AG10803 (cell line): ENCODE results near the gene GPR4.

Experiments
- DNase-seq: peaks from one replicate; pipeline ENCODE4 v3.0.0; 2010; ENCODE audit warnings: low read depth
- H3K4me3 ChIP-seq: 2 replicates; pipeline ENCODE4 v1.5.1; 2011; ENCODE audit warnings: mild to moderate bottlenecking, low read length, control low read depth
- CTCF ChIP-seq: conservative IDR thresholded peaks from 2 replicates; pipeline ENCODE4 v1.5.1; 2011; ENCODE audit warnings: mild to moderate bottlenecking, low read length, control low read depth, inconsistent platforms

Gene GPR4

GRCh38 chr19:45593520-45593919 lies 8.5 kb downstream of the GPR4 start:
- H3K4me3 ChIP-seq, result no peak overlapping the region
- no peak for TF ChIP-seq CTCF

GRCh38 chr19:45592366-45592765 lies 9.6 kb downstream of the GPR4 start:
- no peak for TF ChIP-seq CTCF
- no peak overlapping the region for H3K4me3 ChIP-seq
- no peak for DNase-seq

More at GRCh38 chr19:45593520-45593919, 8.5 kb downstream of the GPR4 start:
- no peak for DNase-seq

- H3K4me3 ChIP-seq, result no peak overlapping the region
- no peak for DNase-seq
- no peak for TF ChIP-seq CTCF
These were observed 10.4 kb downstream of the GPR4 start for GRCh38 chr19:45591638-45592005.

GRCh38 chr19:45591004-45591637 lies 10.9 kb downstream of the GPR4 start:
- H3K4me3 ChIP-seq, result no peak overlapping the region
- TF ChIP-seq CTCF, result peak; percentile 39
- no peak for DNase-seq

- no peak overlapping the region for H3K4me3 ChIP-seq
- no peak for DNase-seq
- TF ChIP-seq CTCF, result no peak
These were observed 11.6 kb downstream of the GPR4 start for GRCh38 chr19:45590300-45591003.

- no peak for DNase-seq
- H3K4me3 ChIP-seq, result no peak overlapping the region
- no peak for TF ChIP-seq CTCF
These were observed 12.2 kb downstream of the GPR4 start for GRCh38 chr19:45589768-45590167.

- H3K4me3 ChIP-seq, result no peak overlapping the region
- no peak for DNase-seq
- no peak for TF ChIP-seq CTCF
These were observed 14.1 kb downstream of the GPR4 start for GRCh38 chr19:45587873-45588272.
